ENCODE measurements around the gene MTR.
"Not testable (repeated sequence)": the region's sequence is repeated elsewhere in the genome, so short reads cannot be mapped to it uniquely, and the experiment has no call there.

The MTR gene

DNA sequence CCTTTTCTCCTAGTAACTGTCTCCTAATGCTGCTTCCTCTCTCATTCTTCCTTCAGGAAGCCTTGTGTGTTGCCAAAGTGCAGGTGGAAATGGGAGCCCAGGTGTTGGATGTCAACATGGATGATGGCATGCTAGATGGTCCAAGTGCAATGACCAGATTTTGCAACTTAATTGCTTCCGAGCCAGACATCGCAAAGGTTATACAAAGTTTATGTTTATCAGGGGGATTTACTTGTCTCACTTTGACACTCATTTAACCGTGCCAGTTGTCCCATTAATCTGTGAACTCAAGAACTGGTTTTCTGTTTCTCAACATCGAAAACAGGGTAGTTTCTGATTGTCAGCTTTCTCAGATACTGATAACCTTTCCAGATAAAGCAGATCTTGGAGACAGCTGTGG lies 40.4 kb downstream of the MTR start:
- DNase-seq: no peak

- no peak for DNase-seq
These were observed 41.1 kb downstream of the MTR start for GRCh38 chr1:236836157-236836556.

GRCh38 chr1:236837115-236837514 lies 42.0 kb downstream of the MTR start:
- DNase-seq: no peak

DNA sequence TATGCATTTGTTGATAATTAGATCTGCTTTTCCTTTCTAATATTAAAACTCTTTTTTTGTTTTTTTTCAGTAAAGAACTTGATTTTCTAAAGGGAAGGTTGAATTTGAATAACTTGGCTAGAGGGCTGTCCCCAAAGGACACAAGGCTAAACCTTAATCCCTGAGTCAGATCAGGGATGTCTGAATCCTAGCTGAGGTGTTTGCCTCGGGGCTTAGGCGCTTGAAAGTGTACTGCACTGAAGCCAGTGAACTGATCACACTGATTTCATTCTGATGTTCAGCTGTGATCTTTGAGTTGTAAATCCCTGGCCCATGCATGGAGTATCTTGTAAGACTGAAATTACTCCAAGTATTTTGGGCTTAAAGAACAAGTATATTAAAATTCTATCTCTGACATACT lies 42.8 kb downstream of the MTR start:
- DNase-seq: no peak

- no peak for DNase-seq
These were observed 46.2 kb downstream of the MTR start for GRCh38 chr1:236841341-236841740.

- no peak for DNase-seq
These were observed 49.6 kb downstream of the MTR start for GRCh38 chr1:236844499-236845271.

- DNase-seq: no peak
These were observed 50.7 kb downstream of the MTR start for GRCh38 chr1:236845830-236846229.

GRCh38 chr1:236848274-236848923 lies 53.3 kb downstream of the MTR start:
- no peak for DNase-seq

- DNase-seq: no peak
These were observed 55.2 kb downstream of the MTR start for GRCh38 chr1:236850077-236850979.

- DNase-seq: no peak
These were observed 56.8 kb downstream of the MTR start for GRCh38 chr1:236851871-236852270.

DNA sequence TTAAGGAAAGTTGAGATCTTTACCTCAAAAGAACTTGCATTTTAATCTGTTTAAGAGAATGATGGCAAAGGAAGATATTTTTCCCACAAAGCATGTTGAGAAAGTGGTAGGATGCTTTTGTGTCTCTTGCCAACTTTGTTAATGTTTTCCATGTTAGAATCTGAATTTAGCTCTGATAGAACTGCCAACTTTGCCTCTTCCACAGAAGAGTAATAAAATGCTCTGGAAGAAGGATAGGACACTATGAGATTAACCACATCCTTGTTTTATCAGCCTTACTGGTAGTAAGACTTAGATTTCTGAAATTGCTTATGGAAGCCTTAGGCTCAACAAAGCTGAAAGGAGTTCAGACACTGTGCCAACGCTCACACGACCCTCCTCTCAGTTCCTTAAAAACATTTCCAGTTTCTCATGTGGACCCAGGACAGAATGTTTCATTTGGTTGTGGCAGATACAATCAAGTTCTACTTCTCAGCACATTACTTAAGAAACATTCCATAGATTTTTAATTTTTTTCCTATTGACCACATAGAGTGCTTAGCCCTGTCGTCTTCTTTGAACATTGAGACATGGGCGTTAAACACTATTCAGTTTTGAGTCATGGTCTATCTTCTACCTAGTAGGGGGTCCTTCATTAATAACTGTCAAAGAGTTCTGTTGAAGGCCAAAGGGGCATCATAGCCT lies 59.0 kb downstream of the MTR start:
- no peak for DNase-seq

GRCh38 chr1:236854605-236854983 lies 59.5 kb downstream of the MTR start:
- no peak for DNase-seq

GRCh38 chr1:236856649-236857048 lies 61.6 kb downstream of the MTR start:
- DNase-seq: not testable (repeated sequence)

DNA sequence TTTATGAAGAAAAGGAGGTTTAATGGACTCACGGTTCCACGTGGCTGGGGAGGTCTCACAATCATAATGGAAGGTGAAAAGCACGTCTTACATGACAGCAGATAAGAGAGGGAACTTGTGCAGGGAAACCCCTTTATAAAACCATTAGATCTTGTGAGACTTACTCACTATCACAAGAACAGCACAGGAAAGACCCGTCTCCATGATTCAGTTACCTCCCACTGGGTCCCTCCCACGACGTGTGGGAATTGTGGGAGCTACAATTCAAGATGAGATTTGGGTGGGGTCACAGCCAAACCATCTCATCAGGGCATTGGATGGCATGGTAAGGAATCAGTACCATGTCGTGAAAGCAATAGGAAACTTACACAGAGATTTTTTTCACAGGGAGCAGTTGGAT lies 63.1 kb downstream of the MTR start:
- no peak for DNase-seq

- no peak for DNase-seq
These were observed 65.0 kb downstream of the MTR start for GRCh38 chr1:236860101-236860500.

- DNase-seq: no peak
These were observed 65.6 kb downstream of the MTR start for GRCh38 chr1:236860674-236861073.

GRCh38 chr1:236861560-236862218 lies 66.6 kb downstream of the MTR start:
- no peak for DNase-seq

- DNase-seq: no peak
These were observed 67.1 kb downstream of the MTR start for GRCh38 chr1:236862219-236862591.

DNA sequence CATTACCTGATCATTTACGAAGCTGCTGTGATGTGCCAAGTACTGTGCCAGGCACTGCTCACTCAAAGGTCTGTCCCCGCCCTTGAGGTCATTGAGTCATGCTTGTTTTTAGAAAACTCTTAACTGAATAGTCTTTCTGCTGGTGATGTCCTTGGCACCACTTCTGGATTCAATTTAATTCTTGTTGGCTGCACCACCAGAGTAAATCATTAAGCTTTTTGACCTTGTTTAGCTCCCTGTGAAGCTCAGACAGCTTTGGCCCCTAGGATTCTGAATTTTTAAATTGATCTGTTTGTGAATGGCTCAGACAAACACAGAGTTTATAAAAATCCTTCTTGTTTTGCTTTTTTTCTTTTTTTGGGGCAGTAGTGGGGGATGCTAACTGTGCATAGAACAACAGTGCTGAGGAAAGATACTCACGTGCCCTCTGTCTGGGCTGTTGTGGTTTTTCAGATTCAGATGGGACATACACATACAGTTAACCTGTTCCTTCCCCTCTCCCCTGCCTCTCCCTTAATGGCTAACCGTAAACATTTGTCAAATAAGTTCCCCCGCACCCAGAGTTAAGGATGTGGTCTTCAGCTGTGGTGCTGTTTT lies 67.6 kb downstream of the MTR start:
- DNase-seq: no peak

- DNase-seq: no peak
These were observed 69.1 kb downstream of the MTR start for GRCh38 chr1:236864211-236864610.

- DNase-seq: no peak
These were observed 70.1 kb downstream of the MTR start for GRCh38 chr1:236864996-236865817.

Data from CD4-positive, alpha-beta T cell treated with Interleukin-6 for 4 hours (primary cell).